Skeletal muscle tissue (tissue), 4 donors: ENCODE data around the gene GAPVD1. TPM values are rescaled to one million over a fixed set of nuclear protein-coding genes. Genes with fewer than 3 reads are reported as not detected.

ENCODE experiments used
- H3K27ac ChIP-seq: one replicate; pipeline ENCODE4 v1.7.0; 2013; ENCODE audit warnings: mild to moderate bottlenecking, low read depth, low read length, inconsistent platforms
- H3K27me3 ChIP-seq, 3 donors: one replicate each; pipeline ENCODE4 v1.7.0; 2013; ENCODE audit warnings: low read length in 3 of 3; ENCODE audit not compliant: control insufficient read depth in 3 of 3, insufficient read depth in 3 of 3
- H3K36me3 ChIP-seq, 3 donors: one replicate each; pipeline ENCODE4 v1.7.0; 2013; ENCODE audit warnings: low read length in 3 of 3; ENCODE audit not compliant: control insufficient read depth in 3 of 3, insufficient read depth in 3 of 3
- H3K4me1 ChIP-seq, 3 donors: one replicate each; pipeline ENCODE4 v1.7.0; 2013; ENCODE audit warnings: low read length in 3 of 3, mild to moderate bottlenecking in 3 of 3; ENCODE audit not compliant: control insufficient read depth in 3 of 3, insufficient read depth in 3 of 3
- H3K4me3 ChIP-seq, 3 donors: one replicate each; pipeline ENCODE4 v1.7.0; 2013; ENCODE audit warnings: low read length in 3 of 3
- H3K9ac ChIP-seq, 3 donors: one replicate each; pipeline ENCODE4 v1.7.0; 2013; ENCODE audit warnings: low read length in 3 of 3, mild to moderate bottlenecking in 3 of 3, moderate library complexity in 2 of 3, low read depth in 1 of 3
- H3K9me3 ChIP-seq, 3 donors: one replicate each; pipeline ENCODE4 v1.7.0; 2013; ENCODE audit warnings: low read length in 3 of 3; ENCODE audit not compliant: control insufficient read depth in 3 of 3
- total RNA-seq: library from RNA; depleted of rRNA; stranded (reverse); fragments of >200 nt; gene quantifications from one replicate; pipeline ENCODE4 v1.2.3, GENCODE V29; 2014
- donor health status: Osteomylitis.

The GAPVD1 gene
- total RNA-seq, 1 donor from 2014 or later: 42.3 TPM

DNA sequence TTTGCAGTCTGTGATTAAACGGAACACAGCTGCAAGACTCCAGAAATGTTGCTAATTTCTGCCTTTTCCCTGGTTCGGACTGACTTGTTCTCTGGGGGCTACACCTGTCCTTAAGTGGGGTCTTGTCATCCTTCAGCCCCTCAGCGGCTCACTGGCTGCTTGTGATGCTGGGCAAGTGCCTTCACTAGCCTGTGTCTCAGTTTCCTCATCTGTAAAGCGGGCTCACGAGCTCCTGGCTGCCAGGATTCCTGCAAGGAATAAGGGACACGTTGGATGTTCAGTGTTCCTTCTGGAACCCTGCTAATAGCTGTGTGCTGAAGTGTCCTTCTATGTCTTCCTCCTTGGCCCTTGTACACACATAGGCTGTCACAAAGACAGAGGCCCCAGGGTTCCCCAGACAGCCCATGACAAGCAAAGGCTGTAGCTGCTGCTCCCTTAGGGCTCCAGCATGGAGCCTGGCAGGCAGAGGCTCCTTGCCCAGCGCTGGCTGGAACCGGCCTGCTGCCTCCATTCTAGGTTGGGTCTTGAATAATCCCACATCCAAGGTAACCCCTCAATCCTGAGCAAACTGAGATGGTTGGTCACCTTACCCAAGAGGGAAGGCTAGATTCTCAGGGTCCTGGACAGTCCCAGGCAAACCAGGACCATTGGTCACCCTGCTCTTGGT lies 116.1 kb downstream of the GAPVD1 start:
- no peak overlapping the region for H3K27ac ChIP-seq
- peaks cover 5 to 6% (median 6%) of the 10 kb centered on the region in 3 donors for H3K4me1 ChIP-seq
- no peak overlapping the region for H3K4me3 ChIP-seq
- no peaks in the 10 kb centered on the region for H3K9me3 ChIP-seq
- H3K36me3 ChIP-seq: no peaks in the 10 kb centered on the region
- H3K27me3 ChIP-seq: peaks cover 0 to 19% (median 14%) of the 10 kb centered on the region in 3 donors
- H3K9ac ChIP-seq: no peak overlapping the region

DNA sequence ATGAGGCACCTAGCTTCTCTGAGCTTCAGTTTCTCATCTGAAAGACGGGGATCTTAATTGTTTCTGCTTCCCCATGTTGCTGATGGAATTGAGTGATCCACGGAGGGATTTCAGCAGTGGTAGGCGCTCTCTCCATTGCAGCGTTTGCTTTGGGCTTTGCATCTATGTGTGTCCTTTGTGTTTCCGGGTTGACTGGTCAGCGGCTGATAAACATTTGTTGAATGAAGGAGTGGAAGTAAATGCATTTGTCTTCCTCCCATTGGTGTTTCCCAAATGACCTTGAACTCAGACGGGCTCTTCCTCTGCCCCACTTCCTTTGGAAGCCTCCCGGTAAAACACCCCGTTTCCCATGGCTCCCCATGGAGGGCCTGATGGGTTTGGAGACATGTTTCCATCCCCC lies 117.2 kb downstream of the GAPVD1 start:
- H3K36me3 ChIP-seq: no peaks in the 10 kb centered on the region
- no peak overlapping the region for H3K27ac ChIP-seq
- H3K4me1 ChIP-seq: peaks cover 5 to 6% (median 6%) of the 10 kb centered on the region in 3 donors
- no peak overlapping the region for H3K4me3 ChIP-seq
- peaks cover 0 to 19% (median 14%) of the 10 kb centered on the region in 3 donors for H3K27me3 ChIP-seq
- no peak overlapping the region for H3K9ac ChIP-seq
- H3K9me3 ChIP-seq: no peaks in the 10 kb centered on the region

- Histone ChIP-seq H3K36me3 (no peaks in the 10 kb centered on the region), H3K9me3 (no peaks in the 10 kb centered on the region), H3K4me3 (no peak overlapping the region), H3K27me3 (peaks cover 0 to 19% (median 14%) of the 10 kb centered on the region in 3 donors), H3K4me1 (peaks cover 5 to 6% (median 5%) of the 10 kb centered on the region in 3 donors), H3K9ac (no peak overlapping the region), H3K27ac (no peak overlapping the region)
Observed at GRCh38 chr9:125379208-125379607, 117.6 kb downstream of the GAPVD1 start.

DNA sequence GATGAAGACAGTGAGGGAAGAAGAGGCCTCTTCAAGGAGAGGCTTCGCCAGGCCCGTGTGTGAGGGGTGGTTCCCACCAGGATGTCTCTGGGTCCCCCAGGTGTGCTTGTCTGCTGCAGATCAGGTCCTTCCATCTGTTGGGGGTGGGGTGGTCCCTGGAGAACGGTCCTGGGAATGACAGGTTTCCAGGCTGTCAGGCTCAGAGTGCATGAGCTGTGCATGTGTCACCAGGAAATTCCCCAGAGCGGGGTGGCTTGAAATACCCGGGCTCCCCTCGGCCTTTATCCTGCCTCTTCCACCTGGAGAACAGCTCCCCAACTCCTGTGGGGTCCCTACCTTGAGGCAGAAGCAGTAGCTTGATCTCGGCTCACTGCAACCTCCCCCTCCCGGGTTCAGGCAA lies 118.8 kb downstream of the GAPVD1 start:
- Histone ChIP-seq H3K27ac (no peak overlapping the region), H3K4me3 (no peak overlapping the region), H3K9ac (no peak overlapping the region), H3K36me3 (no peaks in the 10 kb centered on the region), H3K4me1 (no peaks in the 10 kb centered on the region), H3K9me3 (no peaks in the 10 kb centered on the region), H3K27me3 (peaks cover 0 to 19% (median 14%) of the 10 kb centered on the region in 3 donors)

DNA sequence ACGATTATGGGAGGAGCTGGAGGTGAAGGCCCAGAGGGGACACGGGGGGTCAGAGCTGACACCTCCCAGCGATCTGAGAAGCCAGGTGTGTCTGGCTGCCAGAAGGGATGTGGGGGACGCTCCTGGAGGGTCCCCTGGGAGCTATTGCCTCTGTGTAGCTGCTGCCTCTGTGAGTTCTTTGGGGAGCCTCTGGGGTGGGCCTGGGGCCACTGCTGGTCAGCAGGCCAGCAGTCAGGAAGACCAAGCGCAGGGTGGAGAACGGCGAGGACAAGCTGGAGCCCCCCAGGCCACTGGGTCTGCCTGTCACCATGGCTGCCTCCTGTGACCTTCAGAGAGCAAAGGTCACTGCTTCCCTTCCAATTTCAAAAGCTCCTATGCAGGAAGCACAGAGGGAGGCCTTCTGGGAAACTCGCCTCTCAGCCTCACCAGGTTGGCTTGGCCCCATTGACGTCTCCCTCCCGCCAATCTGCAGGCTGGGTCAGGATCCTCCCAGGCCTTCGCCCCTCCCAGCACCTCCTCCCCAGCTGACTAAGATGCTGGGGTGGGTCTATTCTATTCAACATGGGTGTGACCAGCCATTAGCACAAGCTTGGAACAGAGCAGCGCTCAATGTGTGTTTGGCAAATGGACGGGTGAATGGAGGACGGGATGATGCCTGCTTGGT lies 126.4 kb downstream of the GAPVD1 start:
- no peaks in the 10 kb centered on the region for H3K9me3 ChIP-seq
- peaks cover 0 to 6% (median 0%) of the 10 kb centered on the region in 3 donors for H3K27me3 ChIP-seq
- H3K4me3 ChIP-seq: no peak overlapping the region
- H3K4me1 ChIP-seq: no peaks in the 10 kb centered on the region
- H3K27ac ChIP-seq: no peak overlapping the region
- H3K9ac ChIP-seq: no peak overlapping the region
- no peaks in the 10 kb centered on the region for H3K36me3 ChIP-seq

- H3K27me3 ChIP-seq: peaks cover 0 to 6% (median 0%) of the 10 kb centered on the region in 3 donors
- H3K4me3 ChIP-seq: no peak overlapping the region
- no peaks in the 10 kb centered on the region for H3K36me3 ChIP-seq
- H3K9me3 ChIP-seq: no peaks in the 10 kb centered on the region
- no peak overlapping the region for H3K27ac ChIP-seq
- no peak overlapping the region for H3K9ac ChIP-seq
- no peaks in the 10 kb centered on the region for H3K4me1 ChIP-seq
Observed at GRCh38 chr9:125388978-125389377, 127.4 kb downstream of the GAPVD1 start.

GRCh38 chr9:125391704-125392103 lies 130.1 kb downstream of the GAPVD1 start:
- H3K4me1 ChIP-seq: no peaks in the 10 kb centered on the region
- H3K27me3 ChIP-seq: peaks cover 0 to 3% (median 0%) of the 10 kb centered on the region in 3 donors
- no peak overlapping the region for H3K9ac ChIP-seq
- no peaks in the 10 kb centered on the region for H3K36me3 ChIP-seq
- H3K27ac ChIP-seq: no peak overlapping the region
- H3K9me3 ChIP-seq: no peaks in the 10 kb centered on the region
- H3K4me3 ChIP-seq: no peak overlapping the region

DNA sequence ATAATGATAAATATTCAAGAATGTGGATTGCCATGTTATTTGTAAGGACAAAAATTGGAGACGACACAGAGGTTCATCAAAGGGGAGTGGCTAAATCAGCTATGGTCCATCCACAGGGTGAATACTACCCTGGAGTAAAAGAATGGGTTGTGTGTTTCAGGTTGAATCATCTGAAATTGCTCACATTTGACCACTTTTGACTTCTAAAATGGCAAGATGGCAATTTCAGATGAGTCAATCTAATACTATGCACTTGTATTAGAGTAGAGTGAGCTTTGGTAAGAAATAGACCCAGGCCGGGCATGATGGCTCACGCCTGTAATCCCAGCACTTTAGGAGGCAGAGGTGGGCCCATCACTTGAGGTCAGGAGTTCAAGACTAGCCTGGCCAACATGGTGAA lies 131.8 kb downstream of the GAPVD1 start:
- peaks cover 0 to 3% (median 0%) of the 10 kb centered on the region in 3 donors for H3K27me3 ChIP-seq
- H3K36me3 ChIP-seq: no peaks in the 10 kb centered on the region
- no peak overlapping the region for H3K27ac ChIP-seq
- no peak overlapping the region for H3K4me3 ChIP-seq
- H3K9ac ChIP-seq: no peak overlapping the region
- H3K9me3 ChIP-seq: no peaks in the 10 kb centered on the region
- no peaks in the 10 kb centered on the region for H3K4me1 ChIP-seq

- Histone ChIP-seq H3K9me3 (no peaks in the 10 kb centered on the region), H3K27me3 (no peaks in the 10 kb centered on the region), H3K4me1 (no peaks in the 10 kb centered on the region), H3K9ac (no peak overlapping the region), H3K36me3 (no peaks in the 10 kb centered on the region), H3K4me3 (no peak overlapping the region), H3K27ac (no peak overlapping the region)
Observed at GRCh38 chr9:125396799-125397198, 135.2 kb downstream of the GAPVD1 start.

- no peaks in the 10 kb centered on the region for H3K36me3 ChIP-seq
- H3K9me3 ChIP-seq: no peaks in the 10 kb centered on the region
- H3K27me3 ChIP-seq: no peaks in the 10 kb centered on the region
- H3K27ac ChIP-seq: no peak overlapping the region
- H3K4me3 ChIP-seq: no peak overlapping the region
- no peak overlapping the region for H3K9ac ChIP-seq
- H3K4me1 ChIP-seq: no peaks in the 10 kb centered on the region
Observed at GRCh38 chr9:125397736-125398135, 136.1 kb downstream of the GAPVD1 start.
